ENCODE results near the gene CCN5.

The CCN5 gene

DNA sequence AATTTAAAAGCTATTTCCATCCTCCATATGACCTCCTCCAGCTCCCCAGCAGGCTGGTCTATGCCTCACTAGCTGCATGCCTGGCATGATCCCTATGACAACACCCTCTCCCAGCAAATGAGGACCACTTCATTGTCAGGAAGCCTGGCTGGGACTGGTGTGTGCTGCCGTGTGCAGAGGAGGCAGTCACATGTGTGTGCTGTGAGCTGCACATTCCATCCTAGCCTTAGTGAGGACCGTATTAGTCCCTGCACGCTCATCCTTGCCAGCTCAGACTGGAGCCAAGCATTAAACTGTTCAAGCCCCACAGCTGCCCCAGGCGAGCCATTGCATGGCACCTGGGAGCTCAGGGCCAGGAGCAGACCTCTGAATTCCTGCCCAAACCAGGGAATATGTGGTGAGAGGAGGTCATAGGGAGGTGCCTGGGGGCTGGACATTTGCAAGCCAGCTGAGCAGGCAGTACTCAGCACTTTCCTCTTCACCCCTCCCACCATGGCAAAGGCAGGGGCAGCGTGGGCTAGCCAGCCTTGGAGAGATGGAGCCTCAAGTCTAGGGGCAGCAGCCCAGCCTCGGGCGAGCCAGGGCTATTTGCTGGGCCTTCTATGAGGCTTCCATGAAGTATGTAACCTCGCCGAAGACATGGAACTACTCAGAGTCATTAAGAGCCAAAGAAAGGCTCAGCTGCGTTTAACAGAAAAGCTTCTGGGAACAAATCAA, 8.7 kb upstream of the CCN5 start:
- TF ChIP-seq, protein P1, sequence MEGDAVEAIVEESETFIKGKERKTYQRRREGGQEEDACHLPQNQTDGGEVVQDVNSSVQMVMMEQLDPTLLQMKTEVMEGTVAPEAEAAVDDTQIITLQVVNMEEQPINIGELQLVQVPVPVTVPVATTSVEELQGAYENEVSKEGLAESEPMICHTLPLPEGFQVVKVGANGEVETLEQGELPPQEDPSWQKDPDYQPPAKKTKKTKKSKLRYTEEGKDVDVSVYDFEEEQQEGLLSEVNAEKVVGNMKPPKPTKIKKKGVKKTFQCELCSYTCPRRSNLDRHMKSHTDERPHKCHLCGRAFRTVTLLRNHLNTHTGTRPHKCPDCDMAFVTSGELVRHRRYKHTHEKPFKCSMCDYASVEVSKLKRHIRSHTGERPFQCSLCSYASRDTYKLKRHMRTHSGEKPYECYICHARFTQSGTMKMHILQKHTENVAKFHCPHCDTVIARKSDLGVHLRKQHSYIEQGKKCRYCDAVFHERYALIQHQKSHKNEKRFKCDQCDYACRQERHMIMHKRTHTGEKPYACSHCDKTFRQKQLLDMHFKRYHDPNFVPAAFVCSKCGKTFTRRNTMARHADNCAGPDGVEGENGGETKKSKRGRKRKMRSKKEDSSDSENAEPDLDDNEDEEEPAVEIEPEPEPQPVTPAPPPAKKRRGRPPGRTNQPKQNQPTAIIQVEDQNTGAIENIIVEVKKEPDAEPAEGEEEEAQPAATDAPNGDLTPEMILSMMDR (IDR thresholded peaks at IDR 0.05; ENCODE audit: insufficient read depth, low read length), result no peak
- TF ChIP-seq, protein P2, sequence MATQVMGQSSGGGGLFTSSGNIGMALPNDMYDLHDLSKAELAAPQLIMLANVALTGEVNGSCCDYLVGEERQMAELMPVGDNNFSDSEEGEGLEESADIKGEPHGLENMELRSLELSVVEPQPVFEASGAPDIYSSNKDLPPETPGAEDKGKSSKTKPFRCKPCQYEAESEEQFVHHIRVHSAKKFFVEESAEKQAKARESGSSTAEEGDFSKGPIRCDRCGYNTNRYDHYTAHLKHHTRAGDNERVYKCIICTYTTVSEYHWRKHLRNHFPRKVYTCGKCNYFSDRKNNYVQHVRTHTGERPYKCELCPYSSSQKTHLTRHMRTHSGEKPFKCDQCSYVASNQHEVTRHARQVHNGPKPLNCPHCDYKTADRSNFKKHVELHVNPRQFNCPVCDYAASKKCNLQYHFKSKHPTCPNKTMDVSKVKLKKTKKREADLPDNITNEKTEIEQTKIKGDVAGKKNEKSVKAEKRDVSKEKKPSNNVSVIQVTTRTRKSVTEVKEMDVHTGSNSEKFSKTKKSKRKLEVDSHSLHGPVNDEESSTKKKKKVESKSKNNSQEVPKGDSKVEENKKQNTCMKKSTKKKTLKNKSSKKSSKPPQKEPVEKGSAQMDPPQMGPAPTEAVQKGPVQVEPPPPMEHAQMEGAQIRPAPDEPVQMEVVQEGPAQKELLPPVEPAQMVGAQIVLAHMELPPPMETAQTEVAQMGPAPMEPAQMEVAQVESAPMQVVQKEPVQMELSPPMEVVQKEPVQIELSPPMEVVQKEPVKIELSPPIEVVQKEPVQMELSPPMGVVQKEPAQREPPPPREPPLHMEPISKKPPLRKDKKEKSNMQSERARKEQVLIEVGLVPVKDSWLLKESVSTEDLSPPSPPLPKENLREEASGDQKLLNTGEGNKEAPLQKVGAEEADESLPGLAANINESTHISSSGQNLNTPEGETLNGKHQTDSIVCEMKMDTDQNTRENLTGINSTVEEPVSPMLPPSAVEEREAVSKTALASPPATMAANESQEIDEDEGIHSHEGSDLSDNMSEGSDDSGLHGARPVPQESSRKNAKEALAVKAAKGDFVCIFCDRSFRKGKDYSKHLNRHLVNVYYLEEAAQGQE (IDR thresholded peaks at IDR 0.05; ENCODE audit: insufficient replicate concordance, low read depth), result no peak
- TF ChIP-seq POLR2AphosphoS5 (IDR thresholded peaks at IDR 0.05; ENCODE audit: low read depth) (no peak), SPI1 (IDR thresholded peaks at IDR 0.05; ENCODE audit: borderline replicate concordance, low read depth) (no peak), GABPA (IDR thresholded peaks at IDR 0.05; ENCODE audit: low read depth) (no peak)
- DNase-seq (ENCODE audit: low read depth in 1 of 2, low spot score in 1 of 2), result no peak
- H3K4me3 ChIP-seq (replicated peaks; ENCODE audit: insufficient read depth, low read length), result no peak overlapping the region
- H3K27me3 ChIP-seq (ENCODE audit: insufficient read depth, poor library complexity, severe bottlenecking), result no peaks in the 10 kb centered on the region
- H3K27ac ChIP-seq (replicated peaks), result no peak overlapping the region

DNA sequence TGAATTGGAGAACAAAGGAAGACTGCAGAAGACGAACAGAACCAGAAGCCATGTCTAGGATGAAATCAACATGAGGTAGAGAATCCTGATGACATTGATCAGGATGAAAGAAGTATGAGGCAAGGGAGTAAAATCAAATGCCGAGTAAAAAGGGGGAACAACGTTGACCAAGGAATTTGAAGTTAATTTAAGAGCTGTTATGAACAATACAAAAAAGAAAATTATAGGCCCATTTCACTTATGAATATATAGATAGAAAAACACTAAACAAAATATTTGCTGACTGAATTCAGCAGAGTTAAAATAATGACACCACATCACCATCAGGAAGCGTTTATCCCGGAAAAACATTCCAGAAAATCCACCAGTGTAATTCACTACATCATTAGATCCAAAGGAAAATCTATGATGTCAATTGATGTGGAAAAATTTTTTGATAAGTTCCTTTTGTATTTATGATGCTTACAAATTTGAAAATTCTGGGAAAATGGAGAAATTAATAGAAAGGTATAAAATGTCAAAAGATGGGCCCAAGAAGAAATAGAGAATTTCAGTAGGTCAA, 8.1 kb upstream of the CCN5 start:
- Histone ChIP-seq H3K27ac (replicated peaks) (no peak overlapping the region), H3K27me3 (ENCODE audit: insufficient read depth, poor library complexity, severe bottlenecking) (no peaks in the 10 kb centered on the region), H3K4me3 (replicated peaks; ENCODE audit: insufficient read depth, low read length) (no peak overlapping the region)
- TF ChIP-seq SPI1 (IDR thresholded peaks at IDR 0.05; ENCODE audit: borderline replicate concordance, low read depth), result no peak
- TF ChIP-seq GABPA (IDR thresholded peaks at IDR 0.05; ENCODE audit: low read depth), result no peak
- no peak for TF ChIP-seq POLR2AphosphoS5 (IDR thresholded peaks at IDR 0.05; ENCODE audit: low read depth)
- TF ChIP-seq, protein P1 (IDR thresholded peaks at IDR 0.05; ENCODE audit: insufficient read depth, low read length), result no peak
- TF ChIP-seq, protein P2 (IDR thresholded peaks at IDR 0.05; ENCODE audit: insufficient replicate concordance, low read depth), result no peak
- DNase-seq (ENCODE audit: low read depth in 1 of 2, low spot score in 1 of 2), result no peak

DNA sequence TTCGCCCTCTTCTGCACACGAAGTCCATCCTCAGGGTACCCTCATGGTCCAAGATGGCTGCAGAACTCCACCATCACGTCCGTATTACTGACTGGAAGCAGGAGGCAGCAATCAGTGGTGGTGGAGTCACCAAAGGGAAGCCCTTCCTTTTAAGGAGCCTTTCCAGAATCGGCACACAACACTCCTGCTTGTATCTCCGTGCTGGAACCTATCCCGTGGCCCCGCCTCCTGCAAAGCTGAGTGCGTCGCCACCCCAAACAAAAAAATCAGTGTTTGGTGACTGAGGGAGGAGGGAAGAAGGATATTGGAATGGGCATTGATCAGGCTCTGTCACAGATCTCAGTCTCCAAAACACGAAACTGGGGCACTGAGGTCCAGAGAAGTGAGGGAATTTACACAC, 5.8 kb upstream of the CCN5 start:
- DNase-seq (ENCODE audit: low read depth in 1 of 2, low spot score in 1 of 2), result no peak
- H3K27me3 ChIP-seq (ENCODE audit: insufficient read depth, poor library complexity, severe bottlenecking), result no peaks in the 10 kb centered on the region
- TF ChIP-seq, protein P1 (IDR thresholded peaks at IDR 0.05; ENCODE audit: insufficient read depth, low read length), result no peak
- TF ChIP-seq, protein P2 (IDR thresholded peaks at IDR 0.05; ENCODE audit: insufficient replicate concordance, low read depth), result no peak
- TF ChIP-seq SPI1 (IDR thresholded peaks at IDR 0.05; ENCODE audit: borderline replicate concordance, low read depth) (no peak), POLR2AphosphoS5 (IDR thresholded peaks at IDR 0.05; ENCODE audit: low read depth) (no peak), GABPA (IDR thresholded peaks at IDR 0.05; ENCODE audit: low read depth) (no peak)
- no peak overlapping the region for H3K4me3 ChIP-seq (replicated peaks; ENCODE audit: insufficient read depth, low read length)
- no peak overlapping the region for H3K27ac ChIP-seq (replicated peaks)

Data from HL-60 (cell line).